Ishikawa (cell line): ENCODE data around the gene POLDIP2.

Experiments used
- CEBPB ChIP-seq: IDR thresholded peaks from 2 replicates; pipeline ENCODE4 v1.6.1; 2012
- CREB1 ChIP-seq: IDR thresholded peaks from 2 replicates; pipeline ENCODE4 v1.6.1; 2012; ENCODE audit warnings: low read depth
- EGR1 ChIP-seq: IDR thresholded peaks from 2 replicates; pipeline ENCODE4 v1.6.1; 2012
- EP300 ChIP-seq: IDR thresholded peaks from 2 replicates; pipeline ENCODE4 v1.6.1; 2012; ENCODE audit warnings: borderline replicate concordance
- FOXM1 ChIP-seq: IDR thresholded peaks from 2 replicates; pipeline ENCODE4 v1.6.1; 2012; ENCODE audit warnings: low read depth, borderline replicate concordance
- MAX ChIP-seq: IDR thresholded peaks from 2 replicates; pipeline ENCODE4 v1.6.1; 2012
- NFIC ChIP-seq: IDR thresholded peaks from 2 replicates; pipeline ENCODE4 v1.6.1; 2012
- RAD21 ChIP-seq: IDR thresholded peaks from 2 replicates; pipeline ENCODE4 v1.6.1; 2012; ENCODE audit warnings: low read depth
- REST ChIP-seq: IDR thresholded peaks from 2 replicates; pipeline ENCODE4 v1.6.1; 2012; ENCODE audit warnings: low read depth, mild to moderate bottlenecking
- TAF1 ChIP-seq: IDR thresholded peaks from 2 replicates; pipeline ENCODE4 v1.6.1; 2012; ENCODE audit warnings: low read depth, mild to moderate bottlenecking
- TCF12 ChIP-seq: IDR thresholded peaks from 2 replicates; pipeline ENCODE4 v1.6.1; 2012; ENCODE audit warnings: low read depth
- TEAD4 ChIP-seq: IDR thresholded peaks from 2 replicates; pipeline ENCODE4 v1.6.1; 2012
- USF1 ChIP-seq: IDR thresholded peaks from 2 replicates; pipeline ENCODE4 v1.6.1; 2012
- YY1 ChIP-seq: IDR thresholded peaks from 2 replicates; pipeline ENCODE4 v1.6.1; 2012; ENCODE audit warnings: low read depth
- ZBTB7A ChIP-seq: IDR thresholded peaks from 2 replicates; pipeline ENCODE4 v1.6.1; 2012; ENCODE audit warnings: low read depth

The POLDIP2 gene

GRCh38 chr17:28333083-28333746 is 24.1 kb downstream of the POLDIP2 start:
- TF ChIP-seq TAF1, result no peak
- TF ChIP-seq EP300, result no peak
- no peak for TF ChIP-seq YY1
- TF ChIP-seq FOXM1, result no peak
- no peak for TF ChIP-seq TCF12
- TF ChIP-seq ZBTB7A, result no peak
- TF ChIP-seq TEAD4, result no peak
- TF ChIP-seq EGR1, result no peak
- no peak for TF ChIP-seq CEBPB
- no peak for TF ChIP-seq MAX
- no peak for TF ChIP-seq REST
- TF ChIP-seq RAD21, result no peak
- no peak for TF ChIP-seq USF1
- no peak for TF ChIP-seq CREB1
- no peak for TF ChIP-seq NFIC

- TF ChIP-seq FOXM1, result no peak
- no peak for TF ChIP-seq ZBTB7A
- TF ChIP-seq TCF12, result no peak
- TF ChIP-seq EGR1, result no peak
- TF ChIP-seq CREB1, result no peak
- no peak for TF ChIP-seq MAX
- TF ChIP-seq TEAD4, result no peak
- TF ChIP-seq CEBPB, result no peak
- no peak for TF ChIP-seq RAD21
- no peak for TF ChIP-seq EP300
- no peak for TF ChIP-seq TAF1
- TF ChIP-seq YY1, result no peak
- no peak for TF ChIP-seq REST
- no peak for TF ChIP-seq USF1
Measured at GRCh38 chr17:28331891-28332420, 25.4 kb downstream of the POLDIP2 start.

GRCh38 chr17:28330671-28331070 is 26.7 kb downstream of the POLDIP2 start:
- TF ChIP-seq TEAD4, result no peak
- no peak for TF ChIP-seq EGR1
- TF ChIP-seq CEBPB, result no peak
- TF ChIP-seq REST, result no peak
- TF ChIP-seq RAD21, result no peak
- no peak for TF ChIP-seq MAX
- TF ChIP-seq TAF1, result no peak
- TF ChIP-seq FOXM1, result no peak
- no peak for TF ChIP-seq NFIC

GRCh38 chr17:28328325-28328724 is 29.0 kb downstream of the POLDIP2 start:
- TF ChIP-seq FOXM1 (no peak), YY1 (no peak), RAD21 (no peak), CREB1 (no peak), CEBPB (no peak), REST (no peak), NFIC (no peak), TAF1 (no peak), EGR1 (no peak), TEAD4 (no peak), ZBTB7A (no peak), EP300 (no peak), MAX (no peak), USF1 (no peak), TCF12 (no peak)
